Muscle layer of colon (tissue), 2 donors: ENCODE data around the gene NHERF2.

Source experiments
- H3K27ac ChIP-seq: one replicate; pipeline ENCODE4 v1.7.0; 2013; ENCODE audit warnings: low read depth, mild to moderate bottlenecking, low read length, moderate library complexity
- H3K27me3 ChIP-seq, 2 donors: one replicate each; pipeline ENCODE4 v1.7.0; 2013; ENCODE audit warnings: low read length in 2 of 2, mild to moderate bottlenecking in 2 of 2; ENCODE audit not compliant: insufficient read depth in 2 of 2, control insufficient read depth in 1 of 2
- H3K36me3 ChIP-seq: one replicate; pipeline ENCODE4 v1.7.0; 2013; ENCODE audit warnings: mild to moderate bottlenecking, low read length; ENCODE audit not compliant: insufficient read depth
- H3K4me1 ChIP-seq: one replicate; pipeline ENCODE4 v1.7.0; 2013; ENCODE audit warnings: mild to moderate bottlenecking, low read length; ENCODE audit not compliant: insufficient read depth
- H3K4me3 ChIP-seq, 2 donors: one replicate each; pipeline ENCODE4 v1.7.0; 2013; ENCODE audit warnings: low read length in 2 of 2, low read depth in 1 of 2, mild to moderate bottlenecking in 1 of 2, moderate library complexity in 1 of 2
- H3K9ac ChIP-seq: one replicate; pipeline ENCODE4 v1.7.0; 2013; ENCODE audit warnings: low read length
- H3K9me3 ChIP-seq: one replicate; pipeline ENCODE4 v1.7.0; 2013; ENCODE audit warnings: mild to moderate bottlenecking, low read length
- donor health status: abdominal sarcoma.
- donor health status: Adenocarcinoma of cecum.

Gene NHERF2

GRCh38 chr16:1983544-1984346 lies 43.0 kb upstream of the NHERF2 start, which contains the start of gene GFER:
TSS of gene GFER (plus strand) at chr16:1984193. CDS start at chr16:1984219, 26 bp downstream.
- Histone ChIP-seq H3K36me3 (peaks cover 15% of the 10 kb centered on the region), H3K4me1 (peaks cover 14% of the 10 kb centered on the region), H3K9me3 (no peaks in the 10 kb centered on the region), H3K27me3 (peaks cover 22 to 47% of the 10 kb centered on the region in 2 donors), H3K9ac (peak within 1 kb of the TSS; percentile 27), H3K27ac (peak within 1 kb of the TSS; percentile 63), H3K4me3 (peak within 1 kb of the TSS; percentile 61 to 87)

DNA sequence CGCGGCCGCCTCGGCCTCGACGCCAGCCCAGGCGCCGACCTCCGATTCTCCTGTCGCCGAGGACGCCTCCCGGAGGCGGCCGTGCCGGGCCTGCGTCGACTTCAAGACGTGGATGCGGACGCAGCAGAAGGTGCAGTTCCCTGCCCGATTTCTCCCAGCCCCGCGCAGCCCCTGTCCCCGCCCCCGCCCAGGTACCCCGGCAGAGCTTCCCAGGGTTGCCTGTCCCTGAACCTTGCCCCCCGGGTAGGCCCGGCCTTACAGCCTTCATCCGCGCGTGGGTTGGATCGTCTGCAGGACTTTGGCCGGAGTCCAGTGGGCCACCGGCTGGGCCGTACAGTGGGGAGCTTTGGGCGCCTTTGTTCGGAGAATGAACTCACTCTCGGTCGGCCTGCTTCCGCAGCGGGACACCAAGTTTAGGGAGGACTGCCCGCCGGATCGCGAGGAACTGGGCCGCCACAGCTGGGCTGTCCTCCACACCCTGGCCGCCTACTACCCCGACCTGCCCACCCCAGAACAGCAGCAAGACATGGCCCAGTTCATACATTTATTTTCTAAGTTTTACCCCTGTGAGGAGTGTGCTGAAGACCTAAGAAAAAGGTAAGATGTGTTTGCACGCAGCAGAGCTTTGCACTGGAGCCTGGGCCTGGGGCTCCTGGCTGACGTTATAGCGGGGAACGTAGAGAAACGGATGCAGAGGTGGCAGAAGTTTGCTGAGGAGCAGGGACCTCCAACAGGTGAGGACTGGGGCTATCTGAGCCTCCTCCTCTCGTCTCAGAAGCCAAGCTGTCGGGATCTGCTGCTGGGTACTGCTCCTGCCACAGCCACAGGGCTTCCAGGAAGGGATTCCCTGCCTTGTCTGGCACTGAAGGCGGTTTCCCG lies 42.1 kb upstream of the NHERF2 start:
- Histone ChIP-seq H3K9me3 (no peaks in the 10 kb centered on the region), H3K27me3 (peaks cover 31 to 47% of the 10 kb centered on the region in 2 donors), H3K4me1 (peaks cover 14% of the 10 kb centered on the region), H3K9ac (peak overlapping the region; percentile 27), H3K4me3 (peak overlapping the region; percentile 61 to 87), H3K27ac (peak overlapping the region; percentile 63), H3K36me3 (peaks cover 15% of the 10 kb centered on the region)

- Histone ChIP-seq H3K4me1 (peaks cover 16% of the 10 kb centered on the region), H3K27ac (no peak overlapping the region), H3K4me3 (peak overlapping the region in 1 of 2 donors; percentile 61), H3K9ac (no peak overlapping the region), H3K36me3 (peaks cover 15% of the 10 kb centered on the region), H3K9me3 (no peaks in the 10 kb centered on the region), H3K27me3 (peaks cover 34 to 43% of the 10 kb centered on the region in 2 donors)
Measured at GRCh38 chr16:1985466-1986150, 41.1 kb upstream of the NHERF2 start.

- Histone ChIP-seq H3K9me3 (no peaks in the 10 kb centered on the region), H3K27me3 (peaks cover 28 to 39% of the 10 kb centered on the region in 2 donors), H3K4me3 (no peak overlapping the region), H3K27ac (no peak overlapping the region), H3K36me3 (peaks cover 15% of the 10 kb centered on the region), H3K4me1 (peaks cover 24% of the 10 kb centered on the region), H3K9ac (no peak overlapping the region)
Measured at GRCh38 chr16:1987198-1987597, 39.5 kb upstream of the NHERF2 start.

DNA sequence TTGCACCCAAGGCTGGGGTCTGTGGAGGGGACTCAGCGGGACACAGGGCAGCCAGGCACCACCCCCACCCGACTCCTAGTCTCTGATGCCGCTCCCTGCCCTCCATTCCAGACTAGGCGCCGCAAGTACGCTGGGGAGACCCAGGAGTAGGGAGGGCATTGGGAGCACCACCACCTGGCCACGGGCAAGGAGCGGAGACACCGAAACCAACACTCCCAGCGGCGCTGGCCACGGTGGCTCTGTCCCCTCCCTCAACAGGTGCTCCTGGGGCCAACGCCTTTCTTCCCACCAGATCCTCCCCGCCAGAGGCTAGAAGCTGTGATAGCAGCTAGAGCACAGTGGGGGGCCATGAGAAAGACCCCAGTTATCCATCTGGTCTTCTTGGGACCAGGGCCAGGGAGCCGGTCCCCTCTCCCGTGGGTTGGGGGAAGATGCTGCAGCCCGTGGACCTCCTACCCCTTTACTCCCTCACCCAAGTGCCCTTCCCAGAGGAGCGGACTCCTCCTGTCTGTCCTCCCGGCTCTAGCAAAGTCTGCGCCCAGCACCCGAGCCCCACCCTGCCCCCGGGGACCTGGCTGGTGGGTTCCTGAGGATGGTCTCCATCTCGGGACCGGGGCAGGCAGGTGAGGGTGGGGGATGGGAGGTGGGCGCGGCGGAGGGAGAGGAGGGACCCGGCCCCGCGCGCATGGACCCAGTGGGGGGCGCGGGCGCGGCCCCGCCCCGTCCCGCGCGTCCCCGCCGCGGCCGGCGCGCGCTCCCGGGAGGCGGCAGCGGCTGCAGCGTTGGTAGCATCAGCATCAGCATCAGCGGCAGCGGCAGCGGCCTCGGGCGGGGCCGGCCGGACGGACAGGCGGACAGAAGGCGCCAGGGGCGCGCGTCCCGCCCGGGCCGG lies 37.2 kb upstream of the NHERF2 start, which contains the start of gene SYNGR3:
SYNGR3 (plus strand) TSS at position 762 of the 892 bp plus-strand sequence. CDS start 133 bp downstream, outside the sequence.
- Histone ChIP-seq H3K4me3 (no peak within 1 kb of the TSS), H3K27ac (no peak within 1 kb of the TSS), H3K9ac (no peak within 1 kb of the TSS), H3K4me1 (peaks cover 20% of the 10 kb centered on the region), H3K9me3 (no peaks in the 10 kb centered on the region), H3K36me3 (peaks cover 15% of the 10 kb centered on the region), H3K27me3 (peaks cover 26 to 42% of the 10 kb centered on the region in 2 donors)

GRCh38 chr16:1990101-1990350 lies 36.7 kb upstream of the NHERF2 start:
- Histone ChIP-seq H3K27me3 (peaks cover 26 to 42% of the 10 kb centered on the region in 2 donors), H3K9ac (no peak overlapping the region), H3K4me1 (peaks cover 16% of the 10 kb centered on the region), H3K36me3 (peaks cover 15% of the 10 kb centered on the region), H3K4me3 (no peak overlapping the region), H3K9me3 (no peaks in the 10 kb centered on the region), H3K27ac (no peak overlapping the region)

- no peak overlapping the region for H3K9ac ChIP-seq
- peaks cover 15% of the 10 kb centered on the region for H3K36me3 ChIP-seq
- peaks cover 26 to 42% of the 10 kb centered on the region in 2 donors for H3K27me3 ChIP-seq
- H3K4me1 ChIP-seq = peaks cover 11% of the 10 kb centered on the region
- H3K4me3 ChIP-seq = no peak overlapping the region
- H3K27ac ChIP-seq = no peak overlapping the region
- H3K9me3 ChIP-seq = no peaks in the 10 kb centered on the region
Measured at GRCh38 chr16:1990351-1991134, 36.2 kb upstream of the NHERF2 start.

- Histone ChIP-seq H3K27me3 (peaks cover 26 to 42% of the 10 kb centered on the region in 2 donors), H3K36me3 (peaks cover 10% of the 10 kb centered on the region), H3K4me3 (peak overlapping the region in 1 of 2 donors; percentile 32), H3K4me1 (peaks cover 11% of the 10 kb centered on the region), H3K9ac (no peak overlapping the region), H3K27ac (no peak overlapping the region), H3K9me3 (no peaks in the 10 kb centered on the region)
Measured at GRCh38 chr16:1991135-1991551, 35.6 kb upstream of the NHERF2 start.

- no peaks in the 10 kb centered on the region for H3K9me3 ChIP-seq
- peaks cover 26 to 42% of the 10 kb centered on the region in 2 donors for H3K27me3 ChIP-seq
- peaks cover 11% of the 10 kb centered on the region for H3K4me1 ChIP-seq
- peaks cover 5% of the 10 kb centered on the region for H3K36me3 ChIP-seq
- H3K27ac ChIP-seq = no peak overlapping the region
- H3K4me3 ChIP-seq = peak overlapping the region in 1 of 2 donors; percentile 32
- H3K9ac ChIP-seq = no peak overlapping the region
Measured at GRCh38 chr16:1991588-1991947, 35.1 kb upstream of the NHERF2 start.
